ENCODE measurements around the gene TAGLN2.

TAGLN2 gene

DNA sequence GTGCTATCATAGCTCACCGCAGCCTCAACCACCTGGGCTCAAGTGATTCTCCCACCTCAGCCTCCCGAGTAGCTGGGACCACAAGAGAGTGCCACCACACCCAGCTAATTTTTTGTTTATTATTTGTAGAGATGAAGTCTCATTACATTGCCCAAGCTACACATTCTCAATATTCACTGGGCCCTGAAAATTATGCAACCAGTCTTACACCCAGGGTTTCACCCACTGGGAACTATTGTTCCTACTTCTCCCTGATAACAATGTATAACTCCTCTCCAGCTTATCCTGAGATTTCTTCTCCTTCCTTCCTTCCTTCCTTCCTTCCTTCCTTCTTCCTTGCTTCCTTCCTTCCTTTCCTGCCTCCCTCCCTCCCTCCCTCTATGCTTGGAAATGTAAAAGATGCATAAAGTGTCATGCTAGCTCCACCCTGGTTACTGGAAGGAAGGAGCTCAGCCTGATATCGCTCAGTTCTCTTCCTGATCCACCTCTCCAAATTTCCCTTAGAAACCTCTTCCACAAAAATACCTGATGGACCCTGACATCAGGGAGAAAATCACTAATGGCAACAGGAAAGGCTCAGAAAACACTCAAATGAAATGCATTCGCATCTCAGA, 51.7 kb downstream of the TAGLN2 start:
- DNase-seq (ENCODE audit: low read depth, low spot score): no peak

DNA sequence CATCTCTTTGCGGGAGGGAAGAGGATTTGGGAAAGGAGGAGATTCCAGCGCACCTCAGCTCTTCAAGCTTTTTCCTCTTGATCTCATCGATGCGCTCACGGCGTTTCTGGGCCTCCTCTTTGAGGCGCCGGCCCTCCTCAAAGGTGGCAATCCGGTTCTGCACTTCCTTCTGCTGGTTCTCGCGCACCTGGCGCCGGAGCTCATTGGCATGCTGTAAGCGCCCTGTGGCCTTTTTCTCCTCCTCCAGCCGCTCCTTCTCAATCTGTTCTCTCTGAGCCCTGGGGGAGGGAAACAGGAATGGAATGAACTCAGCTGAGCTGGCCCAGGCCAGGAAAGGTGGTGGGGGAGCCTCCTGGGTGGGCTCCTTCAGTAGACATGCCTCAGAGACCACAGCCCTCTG, 52.4 kb downstream of the TAGLN2 start:
- no peak for DNase-seq (ENCODE audit: low read depth, low spot score)

DNA sequence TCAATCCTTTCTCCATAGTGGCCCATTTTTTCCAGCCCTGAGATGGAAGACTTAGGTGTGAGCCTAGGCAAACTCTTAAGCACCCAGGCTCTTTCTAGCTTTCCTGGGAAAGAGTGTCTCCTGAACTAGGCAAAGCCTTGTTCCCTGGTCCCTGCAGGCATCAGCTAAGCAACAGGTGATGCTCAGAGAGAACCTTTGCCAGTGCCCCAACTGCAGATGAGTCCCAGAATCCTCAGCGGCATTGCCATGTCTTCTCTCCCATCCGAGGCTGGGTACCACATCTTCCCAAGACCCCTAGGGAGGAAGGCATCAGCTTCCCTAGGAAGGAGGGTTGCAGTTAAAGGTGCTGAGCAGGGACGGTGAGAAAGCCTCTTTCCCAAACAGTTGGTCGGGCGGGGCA, 54.6 kb downstream of the TAGLN2 start:
- no peak for DNase-seq (ENCODE audit: low read depth, low spot score)

- no peak for DNase-seq (ENCODE audit: low read depth, low spot score)
Measured at GRCh38 chr1:159869607-159870006, 55.7 kb downstream of the TAGLN2 start.

DNA sequence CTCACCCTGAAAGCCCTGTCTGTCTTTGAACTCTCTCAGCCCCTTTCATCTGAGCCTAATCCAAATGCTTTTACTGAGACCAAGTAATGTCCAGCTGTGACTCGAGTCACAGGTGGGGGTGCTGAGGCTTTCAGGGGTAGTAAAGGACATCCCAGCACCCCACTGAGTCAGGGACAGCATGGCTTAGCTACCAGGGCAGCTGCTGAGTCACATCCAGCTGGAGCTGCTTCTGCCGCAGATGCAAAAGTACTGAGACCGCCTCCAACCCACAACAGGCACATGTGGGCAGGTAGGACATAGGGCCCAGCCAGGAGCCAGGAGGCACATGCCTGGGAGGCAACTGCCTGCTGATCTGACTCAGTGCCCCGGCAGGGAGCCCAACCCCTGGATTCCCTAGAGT, 56.1 kb downstream of the TAGLN2 start:
- no peak for DNase-seq (ENCODE audit: low read depth, low spot score)

- no peak for DNase-seq (ENCODE audit: low read depth, low spot score)
Measured at GRCh38 chr1:159868766-159869165, 56.5 kb downstream of the TAGLN2 start.

All from iPS DF 19.7 (cell line).